Astrocyte (in vitro differentiated cells and primary cell): ENCODE measurements around the gene MAPK12.

Source experiments
- EZH2 ChIP-seq: IDR thresholded peaks from 2 replicates; pipeline ENCODE4 v1.6.1; 2012; ENCODE audit warnings: mild to moderate bottlenecking, low read length, inconsistent platforms; ENCODE audit not compliant: insufficient read depth
- TF ChIP-seq, protein P1 (sequence below): IDR thresholded peaks from 2 replicates; pipeline ENCODE4 v1.5.1; 2011; ENCODE audit warnings: low read depth, mild to moderate bottlenecking, inconsistent platforms, low read length, moderate library complexity; ENCODE audit not compliant: insufficient read depth

DNA sequence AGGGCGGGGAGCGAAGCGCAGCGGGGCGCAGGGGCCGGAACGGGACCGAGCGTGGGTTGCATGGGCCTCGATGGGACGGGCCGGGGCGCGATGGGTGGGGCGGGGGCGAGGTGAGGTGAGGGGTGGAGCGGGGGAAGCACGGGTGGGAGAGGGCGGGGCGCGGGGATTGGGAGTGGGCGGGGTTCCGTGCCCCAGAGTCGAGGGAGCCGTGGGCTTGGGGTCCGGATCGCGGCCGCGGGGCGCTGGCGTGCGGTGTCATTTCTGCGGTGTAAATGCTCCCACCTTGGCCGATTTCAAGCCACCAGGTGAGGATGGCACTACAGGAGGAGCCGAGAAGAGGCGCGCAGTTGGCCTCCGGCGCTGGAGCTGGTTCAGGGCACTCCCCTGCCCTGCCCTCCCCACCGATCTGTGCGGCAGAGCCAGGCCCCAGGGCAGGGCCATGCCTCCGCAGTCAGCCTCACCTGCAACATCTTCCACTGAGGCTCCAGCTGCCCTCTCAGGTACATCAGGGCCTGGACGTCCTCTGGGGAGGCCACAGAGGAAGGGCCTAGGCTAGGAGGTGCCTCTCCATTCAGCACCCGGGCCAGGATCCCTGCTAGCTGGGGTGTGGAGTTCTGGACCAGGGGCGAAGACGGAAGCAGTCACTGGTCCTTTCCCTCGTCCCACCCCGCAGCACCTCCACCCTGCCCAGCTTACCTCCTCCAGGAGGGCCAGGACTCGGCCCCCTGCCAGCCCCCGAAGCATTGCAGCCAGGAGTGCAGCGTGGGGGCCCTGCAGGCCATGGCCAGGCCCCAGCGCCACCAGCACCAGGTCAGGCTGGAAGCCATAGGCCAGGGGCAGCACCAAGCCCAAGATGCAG lies 16.0 kb downstream of the MAPK12 start:
- TF ChIP-seq, protein P1, sequence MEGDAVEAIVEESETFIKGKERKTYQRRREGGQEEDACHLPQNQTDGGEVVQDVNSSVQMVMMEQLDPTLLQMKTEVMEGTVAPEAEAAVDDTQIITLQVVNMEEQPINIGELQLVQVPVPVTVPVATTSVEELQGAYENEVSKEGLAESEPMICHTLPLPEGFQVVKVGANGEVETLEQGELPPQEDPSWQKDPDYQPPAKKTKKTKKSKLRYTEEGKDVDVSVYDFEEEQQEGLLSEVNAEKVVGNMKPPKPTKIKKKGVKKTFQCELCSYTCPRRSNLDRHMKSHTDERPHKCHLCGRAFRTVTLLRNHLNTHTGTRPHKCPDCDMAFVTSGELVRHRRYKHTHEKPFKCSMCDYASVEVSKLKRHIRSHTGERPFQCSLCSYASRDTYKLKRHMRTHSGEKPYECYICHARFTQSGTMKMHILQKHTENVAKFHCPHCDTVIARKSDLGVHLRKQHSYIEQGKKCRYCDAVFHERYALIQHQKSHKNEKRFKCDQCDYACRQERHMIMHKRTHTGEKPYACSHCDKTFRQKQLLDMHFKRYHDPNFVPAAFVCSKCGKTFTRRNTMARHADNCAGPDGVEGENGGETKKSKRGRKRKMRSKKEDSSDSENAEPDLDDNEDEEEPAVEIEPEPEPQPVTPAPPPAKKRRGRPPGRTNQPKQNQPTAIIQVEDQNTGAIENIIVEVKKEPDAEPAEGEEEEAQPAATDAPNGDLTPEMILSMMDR = no peak
- TF ChIP-seq EZH2 = no peak
